IMR-90 (cell line): Measurements from ENCODE around the gene TMEM271. TPM values are rescaled to one million over a fixed set of nuclear protein-coding genes. Genes with fewer than 3 reads are reported as not detected.

Source experiments
- ATAC-seq: fragments of 200-7000 bp; cut with Tn5 transposase; 2 replicates; pipeline ENCODE4 v1.9.1; 2020; ENCODE audit warnings: low read depth, mild to moderate bottlenecking, moderate library complexity
- BruUV-seq: library from RNA; stranded (reverse); fragments of 400-500 nt; replicated peaks from 2 replicates; lab custom pipeline; 2021; lab: Mats Ljungman, UMichigan
- CTCF ChIA-PET: fragments of 300-600 bp; formaldehyde crosslinking; extraction: SDS; loops from one replicate; lab custom pipeline; 2021; ENCODE audit warnings: antibody characterized with exemption; lab: Yijun Ruan, JAX
- POLR2A ChIA-PET: fragments of 300-600 bp; sonication (Branson Sonifier 250); formaldehyde crosslinking; loops from one replicate; lab custom pipeline; 2022; ENCODE audit warnings: antibody characterized with exemption; ENCODE audit not compliant: unreplicated experiment; lab: Charles Lee
- DNase-seq: peaks from one replicate; pipeline ENCODE4 v3.0.0; 2013
- H2AFZ ChIP-seq: replicated peaks from 2 replicates; pipeline ENCODE3; 2013; ENCODE audit warnings: low read length, mild to moderate bottlenecking; ENCODE audit not compliant: poor library complexity
- H2AK5ac ChIP-seq: 2 replicates; pipeline ENCODE4 v1.6.1; 2013; ENCODE audit warnings: low read depth, low read length, inconsistent platforms
- H2AK9ac ChIP-seq: replicated peaks from 2 replicates; pipeline ENCODE3; 2013; ENCODE audit warnings: mild to moderate bottlenecking, low read depth, low read length, moderate library complexity; ENCODE audit not compliant: poor library complexity
- H2BK120ac ChIP-seq: 2 replicates; pipeline ENCODE4 v1.6.1; 2013; ENCODE audit warnings: low read depth, low read length, inconsistent platforms
- H2BK15ac ChIP-seq: 3 replicates; pipeline ENCODE4 v1.6.1; 2013; ENCODE audit warnings: low read depth, low read length, inconsistent platforms
- H2BK20ac ChIP-seq: 2 replicates; pipeline ENCODE4 v1.6.1; 2013; ENCODE audit warnings: low read depth, mild to moderate bottlenecking, inconsistent platforms, low read length, moderate library complexity
- H2BK5ac ChIP-seq: 2 replicates; pipeline ENCODE4 v1.6.1; 2013; ENCODE audit warnings: mild to moderate bottlenecking, low read depth, low read length, inconsistent platforms; ENCODE audit not compliant: poor library complexity, severe bottlenecking
- H3K14ac ChIP-seq: replicated peaks from 2 replicates; pipeline ENCODE4 v1.6.1; 2013; ENCODE audit warnings: low read depth, low read length, inconsistent platforms
- H3K18ac ChIP-seq: 2 replicates; pipeline ENCODE4 v1.6.1; 2013; ENCODE audit warnings: low read depth, low read length, control low read depth
- H3K23ac ChIP-seq: 2 replicates; pipeline ENCODE4 v1.6.1; 2013; ENCODE audit warnings: low read depth, low read length, inconsistent platforms
- H3K27ac ChIP-seq: 2 replicates; pipeline ENCODE4 v1.5.1; 2013; ENCODE audit warnings: mild to moderate bottlenecking, control low read depth, low read length; ENCODE audit not compliant: insufficient read depth
- H3K27me3 ChIP-seq: 2 replicates; pipeline ENCODE4 v1.6.1; 2013; ENCODE audit warnings: low read length; ENCODE audit not compliant: control insufficient read depth, insufficient read depth
- H3K36me3 ChIP-seq: 2 replicates; pipeline ENCODE4 v1.6.1; 2013; ENCODE audit warnings: low read length, mixed read lengths; ENCODE audit not compliant: control insufficient read depth, insufficient read depth
- H3K4ac ChIP-seq: 2 replicates; pipeline ENCODE4 v1.6.1; 2013; ENCODE audit warnings: low read depth, low read length, inconsistent platforms
- H3K4me1 ChIP-seq: 2 replicates; pipeline ENCODE4 v1.6.1; 2013; ENCODE audit warnings: low read length, mixed read lengths; ENCODE audit not compliant: control insufficient read depth, insufficient read depth
- H3K4me2 ChIP-seq: 2 replicates; pipeline ENCODE4 v1.6.1; 2013; ENCODE audit warnings: low read depth, mild to moderate bottlenecking, control low read depth, low read length, moderate library complexity
- H3K4me3 ChIP-seq: 2 replicates; pipeline ENCODE4 v1.5.1; 2013; ENCODE audit warnings: low read depth, mild to moderate bottlenecking, control low read depth, low read length, moderate library complexity; ENCODE audit not compliant: insufficient read depth
- H3K56ac ChIP-seq: 2 replicates; pipeline ENCODE4 v1.6.1; 2013; ENCODE audit warnings: low read length, inconsistent platforms; ENCODE audit not compliant: insufficient read depth; ENCODE audit errors: extremely low read depth
- H3K79me1 ChIP-seq, 2 experiments: 2 replicates each; pipeline ENCODE4 v1.6.1; 2013; ENCODE audit warnings: low read length in 2 of 2, inconsistent platforms in 1 of 2, low read depth in 1 of 2
- H3K9ac ChIP-seq: 2 replicates; pipeline ENCODE4 v1.6.1; 2013; ENCODE audit warnings: low read depth, low read length, control low read depth
- H3K9me1 ChIP-seq: 2 replicates; pipeline ENCODE4 v1.6.1; 2013; ENCODE audit warnings: low read length, inconsistent platforms; ENCODE audit not compliant: insufficient read depth
- H3K9me3 ChIP-seq: 2 replicates; pipeline ENCODE4 v1.6.1; 2013; ENCODE audit warnings: low read length; ENCODE audit not compliant: control insufficient read depth, insufficient read depth
- H4K20me1 ChIP-seq: 2 replicates; pipeline ENCODE4 v1.6.1; 2013; ENCODE audit warnings: low read length, inconsistent platforms; ENCODE audit not compliant: insufficient read depth
- H4K5ac ChIP-seq: 2 replicates; pipeline ENCODE4 v1.6.1; 2013; ENCODE audit warnings: mild to moderate bottlenecking, low read depth, low read length, control low read depth
- H4K8ac ChIP-seq, 2 experiments: 2 replicates each; pipeline ENCODE4 v1.6.1; 2013; ENCODE audit warnings: low read depth in 2 of 2, low read length in 2 of 2, control low read depth in 1 of 2, inconsistent platforms in 1 of 2
- H4K91ac ChIP-seq: 2 replicates; pipeline ENCODE4 v1.6.1; 2013; ENCODE audit warnings: low read depth, low read length, inconsistent platforms; ENCODE audit not compliant: insufficient read depth
- BHLHE40 ChIP-seq: fragments of 150-350 bp; IDR thresholded peaks from 2 replicates; pipeline ENCODE4 v1.6.1; 2016; ENCODE audit warnings: mild to moderate bottlenecking, low read depth, low read length
- CEBPB ChIP-seq: IDR thresholded peaks from 2 replicates; pipeline ENCODE4 v1.6.1; 2012; ENCODE audit warnings: low read depth, low read length, improper control_type of control experiment
- CHD1 ChIP-seq: IDR thresholded peaks from 2 replicates; pipeline ENCODE4 v1.6.1; 2012; ENCODE audit warnings: low read depth, low read length, improper control_type of control experiment
- CTCF ChIP-seq: conservative IDR thresholded peaks from 2 replicates; pipeline ENCODE4 v1.5.1; 2012; ENCODE audit warnings: mild to moderate bottlenecking, low read depth, low read length, improper control_type of control experiment
- ELK1 ChIP-seq: fragments of 150-350 bp; IDR thresholded peaks from 2 replicates; pipeline ENCODE4 v1.6.1; 2016; ENCODE audit warnings: low read depth, mild to moderate bottlenecking, low read length, moderate library complexity, borderline replicate concordance
- FOS ChIP-seq: fragments of 150-350 bp; IDR thresholded peaks from 2 replicates; pipeline ENCODE4 v1.6.1; 2016; ENCODE audit warnings: low read depth, low read length
- MAFK ChIP-seq: IDR thresholded peaks from 2 replicates; pipeline ENCODE4 v1.6.1; 2012; ENCODE audit warnings: low read depth, low read length, improper control_type of control experiment
- MAZ ChIP-seq: IDR thresholded peaks from 2 replicates; pipeline ENCODE4 v1.6.1; 2012; ENCODE audit warnings: low read depth, mild to moderate bottlenecking, low read length, improper control_type of control experiment, moderate library complexity, borderline replicate concordance
- NFE2L2 ChIP-seq: fragments of 150-350 bp; IDR thresholded peaks from 2 replicates; pipeline ENCODE4 v1.6.1; 2016; ENCODE audit warnings: low read depth, mild to moderate bottlenecking, low read length
- POLR2A ChIP-seq: IDR thresholded peaks from 2 replicates; pipeline ENCODE4 v1.6.1; 2012; ENCODE audit warnings: mild to moderate bottlenecking, low read depth, low read length
- RFX5 ChIP-seq: IDR thresholded peaks from 2 replicates; pipeline ENCODE4 v1.8.0; 2012; ENCODE audit warnings: low read depth, mild to moderate bottlenecking, low read length, moderate library complexity
- SMC3 ChIP-seq: fragments of 150-350 bp; IDR thresholded peaks from 2 replicates; pipeline ENCODE4 v1.6.1; 2016; ENCODE audit warnings: low read depth, mild to moderate bottlenecking, antibody characterized with exemption, low read length, moderate library complexity
- WGBS, 2 experiments: methylation state at CpG; one replicate each; pipeline versions ENCODE4 v1.1.5 to v1.1.7; 2013; ENCODE audit warnings: missing lambda C conversion rate in 2 of 2; ENCODE audit not compliant: insufficient read length in 1 of 2; ENCODE audit errors: extremely low coverage in 2 of 2; 5-methylcytosine and 5-hydroxymethylcytosine counted together
- dilution Hi-C: fragments of 300-500 bp; cut with HindIII; formaldehyde crosslinking; loops from one replicate; pipeline ENCODE4 v1.14.3; 2018; ENCODE audit warnings: low sequenced_read_pairs; ENCODE audit not compliant: unreplicated experiment
- in situ Hi-C: fragments of 300-500 bp; cut with MboI; formaldehyde crosslinking; loops from 3 replicates; pipeline ENCODE4 v1.14.3; 2019; ENCODE audit warnings: low sequenced_read_pairs, inconsistent platforms, mixed read lengths
- intact Hi-C: fragments of 100-400 bp; cut with micrococcal nuclease; formaldehyde crosslinking; loops from 2 replicates; pipeline ENCODE4 v1.10.0; 2022
- polyA plus RNA-seq, 3 experiments: library from polyadenylated mRNA; depleted of rRNA; stranded (reverse); fragments of >200 nt; gene quantifications; 2 replicates each; pipeline ENCODE4 v1.2.3, GENCODE V29; 2012; ENCODE audit warnings: low replicate concordance in 1 of 3
- total RNA-seq: library from RNA; depleted of rRNA; stranded (reverse); fragments of >200 nt; gene quantifications from 2 replicates; pipeline ENCODE4 v1.2.3, GENCODE V29; 2012

The TMEM271 gene
- total and polyA plus RNA-seq, 2 of the 4 experiments (the other 2 are of a cell fraction): not detected

- Histone ChIP-seq H2BK20ac (no peak overlapping the region), H2AK5ac (no peak overlapping the region), H3K23ac (no peak overlapping the region), H3K18ac (no peak overlapping the region), H2BK5ac (no peak overlapping the region), H4K20me1 (no peaks in the 10 kb centered on the region), H3K27me3 (no peaks in the 10 kb centered on the region), H3K4me1 (no peaks in the 10 kb centered on the region), H3K79me1 (no peaks in the 10 kb centered on the region), H3K4ac (no peak overlapping the region), H2AK9ac (no peak overlapping the region), H2BK15ac (no peak overlapping the region), H3K9me1 (no peaks in the 10 kb centered on the region), H3K27ac (no peak overlapping the region), H3K9ac (no peak overlapping the region), H3K14ac (no peak overlapping the region), H4K8ac (no peak overlapping the region), H2AFZ (no peak overlapping the region), H4K5ac (no peak overlapping the region), H4K91ac (no peak overlapping the region), H3K4me3 (no peak overlapping the region), H3K36me3 (no peaks in the 10 kb centered on the region), H3K4me2 (no peak overlapping the region), H3K9me3 (peaks cover 13% of the 10 kb centered on the region), H3K56ac (no peak overlapping the region), H2BK120ac (no peak overlapping the region)
- intact Hi-C loops: no loop called here
- no TSS peak for BruUV-seq
- TF ChIP-seq MAFK: no peak
- TF ChIP-seq MAZ: no peak
- TF ChIP-seq ELK1: no peak
- no peak for TF ChIP-seq CHD1
- TF ChIP-seq BHLHE40: no peak
- no peak for TF ChIP-seq NFE2L2
- no peak for TF ChIP-seq RFX5
- no peak for TF ChIP-seq CEBPB
- no peak for TF ChIP-seq POLR2A
- no peak for TF ChIP-seq FOS
- TF ChIP-seq CTCF: no peak
- TF ChIP-seq SMC3: no peak
- ATAC-seq: no peak
- dilution Hi-C loops: no loop called here
- DNase-seq: no peak
- POLR2A ChIA-PET: no interaction called here
- CTCF ChIA-PET: no interaction called here
- in situ Hi-C loops: no loop called here
- 52% methylated on average over 13 of the region's 29 CpGs; no CpG with 5 or more reads in 1 of the 2 experiments for WGBS, 2 experiments
These were observed 47.9 kb upstream of the TMEM271 start for GRCh38 chr4:623914-624566.
